SU-DHL-6 (cell line): Measurements from ENCODE around the gene WDR37.

ENCODE experiments used
- H2AFZ ChIP-seq: fragments of 200-600 bp; sonication (generic); 2 replicates; pipeline ENCODE4 v1.6.1; 2014; ENCODE audit warnings: low read depth, mild to moderate bottlenecking, moderate library complexity, mixed read lengths, antibody characterized with exemption, low read length; ENCODE audit not compliant: severe bottlenecking
- H3F3A ChIP-seq: fragments of 200-600 bp; shearing (Covaris generic); 2 replicates; pipeline ENCODE4 v1.6.0; 2016; ENCODE audit warnings: antibody characterized with exemption, mild to moderate bottlenecking; ENCODE audit not compliant: insufficient read depth
- H3K27ac ChIP-seq: fragments of 200-600 bp; sonication (generic); 2 replicates; pipeline ENCODE4 v1.5.1; 2016; ENCODE audit warnings: low read depth, mild to moderate bottlenecking, low read length, moderate library complexity, mixed read lengths
- H3K27me3 ChIP-seq: fragments of 200-600 bp; sonication (generic), shearing (Covaris generic); 2 replicates; pipeline ENCODE4 v1.6.0; 2014; ENCODE audit warnings: mild to moderate bottlenecking, low read length
- H3K36me3 ChIP-seq: fragments of 200-600 bp; sonication (generic); 2 replicates; pipeline ENCODE4 v1.6.1; 2014; ENCODE audit warnings: mild to moderate bottlenecking, low read length, mixed read lengths
- H3K4me2 ChIP-seq: fragments of 300-600, 200-600 bp; shearing (Covaris generic), sonication (generic); 2 replicates; pipeline ENCODE4 v1.6.0; 2014; ENCODE audit warnings: low read length, low read depth, mild to moderate bottlenecking; ENCODE audit not compliant: poor library complexity, severe bottlenecking
- H3K4me3 ChIP-seq: fragments of 200-600 bp; sonication (generic); 2 replicates; pipeline ENCODE4 v1.5.1; 2014; ENCODE audit warnings: antibody characterized with exemption, low read length, mild to moderate bottlenecking, mixed read lengths; ENCODE audit not compliant: insufficient read depth, poor library complexity, severe bottlenecking
- H3K79me2 ChIP-seq: fragments of 200-600 bp; sonication (generic); 2 replicates; pipeline ENCODE4 v1.6.1; 2014; ENCODE audit warnings: mild to moderate bottlenecking, low read length, moderate library complexity; ENCODE audit not compliant: insufficient read depth
- H3K9ac ChIP-seq: fragments of 200-600 bp; sonication (generic); 2 replicates; pipeline ENCODE4 v1.7.0; 2014; ENCODE audit warnings: mild to moderate bottlenecking, low read length
- H3K9me2 ChIP-seq: fragments of 200-600 bp; sonication (generic); replicated peaks from 2 replicates; pipeline ENCODE4 v1.6.1; 2014; ENCODE audit warnings: low read length; ENCODE audit not compliant: insufficient read depth
- H3K9me3 ChIP-seq: fragments of 200-600 bp; sonication (generic); 2 replicates; pipeline ENCODE4 v1.6.1; 2014; ENCODE audit warnings: low read length, mixed read lengths; ENCODE audit not compliant: insufficient read depth
- H4K20me1 ChIP-seq: fragments of 200-600 bp; sonication (generic); 2 replicates; pipeline ENCODE4 v1.6.1; 2014; ENCODE audit warnings: low read depth, mild to moderate bottlenecking, antibody characterized with exemption, low read length, moderate library complexity, mixed read lengths
- CTCF ChIP-seq: fragments of 200-600 bp; sonication (generic); IDR thresholded peaks from one replicate; pipeline ENCODE4 v1.5.1; 2017; ENCODE audit warnings: antibody characterized with exemption, mild to moderate bottlenecking, low read length, moderate library complexity; ENCODE audit not compliant: insufficient read depth, poor library complexity, severe bottlenecking
- EZH2phosphoT487 ChIP-seq: fragments of 200-600 bp; sonication (generic), shearing (Covaris generic); conservative IDR thresholded peaks from 2 replicates; pipeline ENCODE4 v1.6.1; 2018; ENCODE audit warnings: mild to moderate bottlenecking, antibody characterized with exemption, low read length, moderate library complexity, mixed read lengths

WDR37 gene

GRCh38 chr10:1078668-1079067, 22.5 kb downstream of the WDR37 start:
- peaks cover 9% of the 10 kb centered on the region; the same call in 1 of the 2 replicates for H3K36me3 ChIP-seq
- no peaks in the 10 kb centered on the region for H3K9me2 ChIP-seq
- no peaks in the 10 kb centered on the region; the same call in 1 of the 2 replicates for H4K20me1 ChIP-seq
- H3K9me3 ChIP-seq, result no peaks in the 10 kb centered on the region
- no peak overlapping the region for H3K4me3 ChIP-seq
- H2AFZ ChIP-seq, result no peak overlapping the region
- no peak for TF ChIP-seq EZH2phosphoT487
- no peak for TF ChIP-seq CTCF
- 0 out of 2 replicates have a peak, but pooled peaks cover 5% of the 10 kb centered on the region for H3F3A ChIP-seq
- H3K4me2 ChIP-seq, result no peak overlapping the region
- no peak overlapping the region for H3K9ac ChIP-seq
- no peaks in the 10 kb centered on the region for H3K27me3 ChIP-seq
- no peak overlapping the region for H3K27ac ChIP-seq
- no peaks in the 10 kb centered on the region for H3K79me2 ChIP-seq

- Histone ChIP-seq H3K27me3 (no peaks in the 10 kb centered on the region), H3K9me2 (no peaks in the 10 kb centered on the region), H3K9me3 (no peaks in the 10 kb centered on the region), H4K20me1 (no peaks in the 10 kb centered on the region), H3K9ac (no peak overlapping the region), H3K4me3 (no peak overlapping the region), H3K27ac (no peak overlapping the region), H2AFZ (no peak overlapping the region), H3F3A (0 out of 2 replicates have a peak, but pooled peaks cover 5% of the 10 kb centered on the region), H3K36me3 (peaks cover 3% of the 10 kb centered on the region; the same call in 1 of the 2 replicates), H3K4me2 (no peak overlapping the region), H3K79me2 (no peaks in the 10 kb centered on the region)
- TF ChIP-seq EZH2phosphoT487 (no peak), CTCF (no peak)
Measured at GRCh38 chr10:1083581-1083980, 27.4 kb downstream of the WDR37 start.

- Histone ChIP-seq H3K9ac (no peak overlapping the region), H4K20me1 (no peaks in the 10 kb centered on the region), H3K9me2 (no peaks in the 10 kb centered on the region), H3K4me2 (no peak overlapping the region), H3K36me3 (peaks cover 3% of the 10 kb centered on the region; the same call in 1 of the 2 replicates), H3K27ac (no peak overlapping the region), H3K27me3 (no peaks in the 10 kb centered on the region), H3F3A (0 out of 2 replicates have a peak, but pooled peaks cover 5% of the 10 kb centered on the region), H3K9me3 (no peaks in the 10 kb centered on the region), H3K79me2 (no peaks in the 10 kb centered on the region), H3K4me3 (no peak overlapping the region), H2AFZ (no peak overlapping the region)
- TF ChIP-seq CTCF, result no peak
- no peak for TF ChIP-seq EZH2phosphoT487
Measured at GRCh38 chr10:1084011-1084950, 28.1 kb downstream of the WDR37 start.
